NCI-H2029 treated with DMSO at 0.1 percent for 48 hours (cell line): ENCODE measurements around the gene CPT1A.

Experiments
- DNase-seq: peaks from one replicate; lab custom pipeline; 2025; lab: John Stamatoyannopoulos, UW

Gene CPT1A

DNA sequence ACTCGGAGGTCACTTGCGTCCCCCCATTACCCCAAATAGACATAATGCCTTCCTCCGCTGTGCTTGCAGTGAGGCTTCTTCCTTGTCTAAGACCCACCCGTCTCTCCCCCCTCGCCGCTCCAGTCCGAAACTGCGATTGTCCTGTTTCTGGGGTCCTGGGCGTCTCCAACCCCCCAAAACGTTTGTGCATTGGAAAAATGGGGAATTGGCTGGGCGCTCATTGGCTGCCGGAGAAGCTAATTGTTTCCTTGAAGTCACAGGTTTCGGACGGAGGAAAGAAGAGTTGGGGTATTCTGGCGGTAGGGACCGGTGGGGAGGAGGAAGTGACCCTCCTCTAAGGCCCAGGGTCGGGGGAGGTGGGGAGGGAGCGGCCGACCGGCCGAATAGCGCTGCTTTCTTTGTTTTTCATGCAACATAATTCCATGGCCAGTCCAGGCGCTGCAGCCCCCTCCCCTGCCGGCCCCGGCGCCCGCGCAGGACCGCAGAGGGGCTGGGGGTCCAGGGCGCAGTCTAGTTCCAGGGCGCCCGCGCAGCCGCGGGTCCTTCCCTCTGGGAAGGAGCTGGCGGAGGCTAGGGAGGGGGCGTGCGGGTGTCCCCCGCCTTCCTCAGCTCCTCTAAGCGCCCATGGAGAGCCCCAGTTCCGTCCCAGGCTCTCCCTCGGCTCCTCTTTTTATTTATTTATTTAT lies 12.7 kb upstream of the CPT1A start:
- DNase-seq, result no peak

DNA sequence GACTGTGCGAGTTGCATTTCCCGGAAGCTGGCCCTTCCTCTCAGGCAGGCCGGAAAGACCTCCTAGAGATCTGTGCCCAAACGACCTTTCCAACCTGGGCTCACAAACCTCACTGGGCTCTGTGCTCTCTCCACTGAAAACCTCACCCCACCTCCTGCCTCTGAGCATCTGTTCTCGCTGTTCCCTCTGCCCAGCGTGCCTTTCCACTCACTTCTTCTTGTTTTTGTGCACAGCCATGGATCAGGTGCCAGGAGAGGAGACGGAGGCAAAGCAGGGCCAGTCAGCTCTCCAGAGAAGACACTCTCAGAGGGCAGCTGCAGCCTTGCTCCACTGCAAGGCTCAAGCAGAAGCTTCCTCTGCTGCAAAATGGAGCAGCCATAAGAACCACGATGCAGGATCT lies 10.9 kb upstream of the CPT1A start:
- no peak for DNase-seq

DNA sequence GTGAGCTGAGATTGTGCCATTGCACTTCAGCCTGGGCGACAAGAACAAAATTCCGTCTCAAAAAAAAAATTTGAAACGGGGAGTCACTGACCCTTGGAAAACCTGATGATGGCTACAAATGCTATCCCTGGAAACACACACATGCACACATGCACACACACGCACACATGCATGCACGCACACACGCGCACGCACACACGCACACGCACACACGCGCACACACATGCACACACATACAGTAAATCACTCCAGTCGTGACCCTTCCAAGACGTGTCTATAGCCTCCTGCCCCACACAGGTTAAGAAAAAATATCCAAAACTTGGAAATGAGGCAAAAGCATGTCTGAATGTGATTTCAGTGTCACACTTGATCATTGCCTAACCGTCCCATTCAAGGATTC lies 6.7 kb upstream of the CPT1A start:
- no peak for DNase-seq

GRCh38 chr11:68847395-68847794 lies 5.7 kb upstream of the CPT1A start:
- no peak for DNase-seq

DNA sequence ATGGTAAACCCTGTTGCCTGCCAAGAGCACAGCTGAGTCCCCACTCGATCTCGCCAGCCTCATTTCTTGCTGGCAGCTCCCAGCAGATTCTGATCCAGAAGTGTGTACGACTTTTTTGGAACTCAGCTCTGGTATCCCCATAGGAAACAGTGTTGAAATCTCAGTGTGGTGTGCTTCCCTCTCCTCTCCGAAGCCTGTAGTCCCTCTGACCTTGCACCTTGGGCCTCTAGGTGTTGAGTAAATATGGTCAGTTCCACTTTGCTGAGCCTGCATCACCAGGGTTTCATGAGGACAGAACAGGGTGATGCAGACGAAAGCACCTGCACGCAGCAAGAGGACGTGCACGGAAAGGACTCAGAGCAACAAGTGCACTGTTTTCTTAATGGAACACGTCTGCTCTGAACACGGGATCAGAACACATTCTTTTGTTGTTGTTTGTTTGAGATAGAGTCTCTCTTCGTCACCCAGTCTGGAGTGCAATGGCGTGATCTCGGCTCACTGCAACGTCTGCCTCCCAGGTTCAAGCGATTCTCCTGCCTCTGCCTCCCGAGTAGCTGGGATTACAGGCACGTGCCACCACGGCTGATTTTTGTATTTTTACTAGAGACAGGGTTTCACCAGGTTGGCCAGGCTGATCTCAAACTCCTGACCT lies 3.8 kb upstream of the CPT1A start:
- DNase-seq, result no peak

- no peak for DNase-seq
Measured at GRCh38 chr11:68844801-68845200, 3.1 kb upstream of the CPT1A start.

DNA sequence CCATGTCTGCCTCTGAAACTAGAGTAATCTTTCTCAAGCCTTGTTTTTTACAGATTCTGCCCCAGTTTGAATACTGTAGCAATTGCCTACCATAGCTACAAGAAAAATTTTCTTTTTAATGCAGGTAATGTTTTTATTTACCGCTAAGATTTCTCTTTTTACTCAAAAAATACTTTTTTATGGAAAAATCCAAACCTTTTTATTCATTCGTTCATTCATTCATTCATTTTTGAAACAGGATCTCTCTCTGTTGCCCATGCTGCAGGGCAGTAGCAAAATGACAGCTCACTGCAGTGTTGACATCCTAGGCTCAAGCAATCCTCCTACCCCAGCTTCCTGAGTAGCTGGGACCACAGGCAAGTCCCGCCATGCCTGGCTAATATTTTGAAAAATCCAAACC lies 2.7 kb upstream of the CPT1A start:
- DNase-seq, result no peak

DNA sequence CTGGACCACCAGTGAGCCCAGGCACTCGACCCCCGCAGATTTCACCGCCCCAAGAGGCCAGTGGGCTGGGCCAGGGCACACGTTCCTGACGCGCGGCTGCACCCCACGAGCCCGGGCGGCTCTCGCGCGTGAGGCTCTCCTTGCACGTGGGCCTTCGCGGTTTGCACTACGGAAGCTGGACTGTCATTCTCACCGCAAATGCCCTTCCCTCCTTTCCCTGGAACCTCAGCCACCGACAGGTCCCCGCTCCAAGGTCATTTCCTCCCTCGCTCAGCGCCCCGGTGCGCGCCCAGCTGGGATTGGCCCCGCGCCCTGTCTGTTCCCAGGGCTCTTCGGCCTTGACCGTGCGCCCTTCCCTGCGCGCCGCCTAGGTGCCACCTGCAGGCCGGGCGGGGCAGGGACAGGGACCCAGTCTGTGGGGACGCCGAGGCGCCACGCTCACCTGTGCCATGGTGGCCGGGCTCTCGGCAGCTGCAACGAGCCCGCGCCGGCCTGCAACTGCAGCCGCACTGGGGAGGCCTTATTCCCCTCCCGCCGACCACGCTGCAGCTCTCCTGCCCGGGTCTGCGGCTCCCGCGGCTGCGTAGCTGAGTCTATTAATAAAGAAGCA lies 2.1 kb upstream of the CPT1A start:
- DNase-seq, result peak; percentile 82

- DNase-seq, result peak; percentile 60
Measured at GRCh38 chr11:68843052-68843561, 1.4 kb upstream of the CPT1A start.

DNA sequence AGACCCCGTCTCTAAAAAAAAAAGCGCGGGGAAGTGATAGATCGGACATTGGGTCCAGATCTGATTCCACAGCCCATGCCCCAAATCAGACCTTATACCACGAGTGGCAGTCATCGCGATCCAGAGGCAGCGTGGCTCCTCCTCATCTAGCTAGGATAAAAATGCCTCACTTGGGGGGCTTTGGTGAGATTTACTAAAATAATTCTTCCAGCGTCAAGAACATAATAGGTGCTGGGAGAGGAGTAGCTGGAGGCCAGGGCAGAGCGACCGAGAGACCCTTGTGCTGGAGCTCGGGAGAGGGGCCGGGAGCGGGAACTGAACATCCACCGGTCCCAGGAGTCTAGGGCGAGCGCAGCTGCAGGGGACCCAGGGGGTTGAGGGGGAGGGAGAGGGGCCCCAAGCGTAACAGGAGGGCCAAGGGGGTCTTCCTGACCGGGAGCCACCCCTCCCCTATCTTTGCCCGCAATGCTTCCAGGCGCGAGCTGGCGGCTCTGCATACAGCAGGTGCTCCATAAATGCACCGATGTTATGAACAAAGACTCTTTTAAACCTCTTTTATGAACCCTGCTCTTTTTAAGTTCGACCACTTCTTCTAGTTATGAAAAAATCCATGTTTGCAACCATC lies 823 bp upstream of the CPT1A start:
- DNase-seq, result no peak

DNA sequence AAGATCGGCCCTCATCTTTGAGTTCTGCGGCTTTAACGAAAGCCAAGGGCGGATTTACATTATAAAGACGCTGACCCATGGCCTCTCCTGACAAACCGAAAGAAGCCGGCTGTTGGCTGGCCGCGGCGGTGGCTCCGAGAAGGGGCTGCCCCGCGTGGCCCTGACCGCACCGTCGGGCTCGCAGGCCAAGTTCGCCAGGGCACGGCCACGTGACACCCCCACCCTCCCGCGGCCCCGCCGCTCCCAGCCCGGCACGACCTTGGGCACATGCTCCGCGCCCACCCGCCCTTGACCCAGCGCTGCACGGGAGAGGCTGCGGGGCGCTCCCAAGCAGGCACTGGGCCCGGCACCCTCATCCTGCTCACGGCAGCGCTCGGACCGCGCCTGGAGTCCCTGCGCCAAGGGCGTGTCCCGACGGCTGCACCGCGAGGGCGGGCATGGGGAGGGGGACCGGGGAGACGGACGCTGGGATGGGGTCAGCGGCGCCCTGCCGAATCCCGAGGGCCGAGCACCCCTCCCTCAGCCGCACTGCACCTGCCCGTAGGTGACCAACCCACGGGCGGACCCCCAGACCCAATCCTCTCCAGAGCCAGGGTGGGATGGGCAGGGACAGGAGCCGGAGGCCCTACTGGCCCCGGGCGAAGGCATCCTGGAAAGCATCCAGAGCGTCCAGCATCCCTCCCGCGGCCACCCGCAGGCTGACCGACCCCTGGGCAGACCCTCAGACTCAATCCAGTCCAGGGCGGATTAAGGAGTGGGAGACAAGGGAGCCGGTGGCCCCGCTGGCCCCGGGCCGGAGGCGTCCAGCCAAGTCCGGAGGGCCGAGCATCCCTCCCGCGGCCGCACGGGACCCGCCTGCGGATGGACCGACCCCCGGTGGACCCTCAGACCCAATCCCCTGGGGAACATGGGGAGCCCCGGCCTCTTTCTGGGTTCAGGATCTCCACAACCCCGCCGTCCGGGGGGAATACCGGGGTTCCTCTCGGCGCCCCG lies 759 bp downstream of the CPT1A start:
- no peak for DNase-seq

DNA sequence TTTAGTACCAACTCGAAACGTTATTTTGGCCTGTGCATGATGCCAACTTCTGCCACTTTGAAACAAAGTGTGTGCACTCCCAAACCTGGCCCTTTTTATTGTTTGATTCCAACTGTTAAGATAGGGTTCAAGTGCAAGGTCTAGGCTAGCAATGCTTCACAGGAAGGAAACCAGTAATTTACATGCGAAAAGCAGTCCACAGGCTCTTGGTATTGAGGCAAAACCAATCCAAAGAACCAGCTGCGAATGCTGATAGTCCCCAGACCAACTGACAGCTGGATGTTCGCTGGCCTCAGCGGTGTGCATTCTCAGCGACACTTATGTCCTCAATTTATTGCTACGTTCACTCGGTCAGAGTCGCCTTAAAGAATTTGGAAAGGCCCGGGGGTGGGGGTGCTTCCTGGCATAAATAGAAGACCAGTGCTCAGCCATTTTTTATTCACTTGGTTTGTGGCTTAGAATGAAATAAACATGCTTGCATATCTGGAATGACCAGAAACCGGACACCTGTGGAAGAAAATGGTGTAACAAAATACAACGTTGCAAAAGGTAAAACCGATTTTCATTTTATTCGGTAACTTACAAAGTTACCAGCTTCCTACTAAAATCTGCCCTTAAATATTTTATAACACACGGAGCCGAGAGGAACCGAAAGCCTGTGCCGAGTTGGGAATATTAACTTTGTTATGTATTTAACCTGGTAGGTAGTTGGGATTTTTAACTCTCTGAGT lies 1.6 kb downstream of the CPT1A start:
- DNase-seq, result peak; percentile 38

GRCh38 chr11:68839054-68839865 lies 2.5 kb downstream of the CPT1A start:
- DNase-seq, result peak; percentile 88

DNA sequence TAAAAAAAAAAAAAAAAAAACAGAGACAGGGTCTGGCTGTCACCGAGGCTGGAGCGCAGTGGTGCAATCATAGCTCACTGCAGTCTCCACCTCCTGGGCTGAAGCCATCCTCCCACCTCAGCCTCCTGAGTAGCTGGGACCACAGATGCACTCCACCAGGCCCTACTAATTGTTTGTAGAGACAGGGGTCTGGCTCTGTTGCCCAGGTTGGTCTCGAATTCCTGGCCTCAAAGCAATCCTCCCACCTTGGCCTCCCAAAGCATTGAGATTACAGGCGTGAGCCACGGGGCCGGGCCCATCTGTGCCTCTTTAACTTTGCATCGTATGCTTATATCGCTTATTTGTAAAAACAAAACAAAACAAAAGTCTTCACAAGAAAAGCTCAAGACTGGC lies 3.1 kb downstream of the CPT1A start:
- DNase-seq, result no peak

DNA sequence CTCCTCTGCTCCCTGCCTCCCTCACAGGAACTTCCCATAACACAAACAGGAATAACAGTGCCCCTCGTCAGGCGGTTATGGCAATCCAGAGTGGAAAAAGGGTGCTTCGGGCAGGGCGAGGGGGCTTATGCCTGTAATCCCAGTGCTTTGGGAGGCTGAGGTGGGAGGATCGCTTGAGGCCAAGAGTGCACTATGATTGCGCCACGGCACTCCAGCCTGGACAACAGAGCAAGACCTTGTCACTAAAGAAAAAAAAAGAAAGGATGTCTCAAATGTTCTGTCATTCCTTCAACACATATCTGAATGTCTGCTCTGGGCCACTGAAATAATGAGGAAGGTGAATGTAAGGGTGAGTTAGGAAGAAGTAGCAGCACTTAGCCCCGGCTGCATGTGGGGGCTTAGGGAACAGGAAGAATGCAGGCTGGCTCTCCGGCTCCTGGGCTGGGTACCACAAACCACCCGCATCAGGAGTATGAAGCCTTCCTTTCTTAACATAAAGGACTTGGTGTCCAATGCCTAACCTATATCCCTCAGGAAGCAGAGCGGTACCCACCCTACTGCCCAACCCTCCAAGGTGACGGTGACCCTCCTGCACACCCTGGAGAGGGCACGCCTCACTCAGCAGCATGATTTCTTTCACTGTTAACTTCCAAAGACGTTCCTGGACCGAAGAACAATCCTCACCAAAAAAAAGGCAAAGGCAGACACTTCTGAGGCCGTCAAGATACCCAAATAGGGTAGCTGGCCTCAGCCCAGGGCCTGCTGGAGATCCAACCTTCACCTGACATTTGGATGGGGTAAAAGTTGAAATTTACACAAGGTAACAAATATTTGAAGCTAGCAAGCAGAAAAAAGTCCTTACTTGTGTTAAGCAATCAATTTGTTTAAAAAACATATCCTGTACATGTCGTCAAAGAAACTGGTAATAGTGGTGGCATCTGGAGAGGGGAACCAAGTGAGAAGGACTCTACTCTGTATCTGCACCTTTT lies 3.8 kb downstream of the CPT1A start:
- no peak for DNase-seq

- no peak for DNase-seq
Measured at GRCh38 chr11:68835749-68836148, 6.0 kb downstream of the CPT1A start.

- no peak for DNase-seq
Measured at GRCh38 chr11:68835328-68835727, 6.4 kb downstream of the CPT1A start.

DNA sequence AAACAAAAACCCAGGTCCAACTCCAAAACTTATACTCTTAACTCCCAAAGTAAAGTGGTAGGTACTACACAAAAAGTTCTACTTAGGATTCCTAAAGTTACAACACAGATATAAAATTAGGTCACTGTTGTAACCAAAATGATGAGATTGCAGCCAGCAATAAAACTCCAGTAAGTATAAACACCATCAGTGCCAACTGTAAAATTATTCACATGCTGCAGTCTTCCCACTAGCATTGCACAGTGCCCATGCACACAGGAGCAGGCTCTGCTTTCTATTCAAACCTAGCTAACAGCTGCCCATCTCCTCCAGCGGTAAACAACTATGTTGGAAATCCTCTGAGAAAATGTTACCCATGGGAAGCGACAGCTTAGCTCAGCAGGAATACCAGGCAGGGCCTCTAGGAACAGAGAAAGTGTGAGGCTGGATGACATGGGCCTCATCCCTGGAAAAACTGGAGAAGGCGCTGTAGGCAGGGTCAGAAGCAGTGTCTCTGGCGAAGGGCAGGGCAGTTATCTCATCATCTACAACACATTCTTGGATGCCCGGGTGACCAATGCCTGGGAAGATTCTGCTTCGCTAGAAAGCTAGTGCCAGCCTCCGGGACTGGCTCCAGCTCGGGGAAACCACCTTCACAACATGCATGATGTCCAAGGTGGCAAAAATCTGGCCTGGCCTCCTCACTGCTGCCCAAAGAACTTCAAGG lies 9.1 kb downstream of the CPT1A start:
- DNase-seq, result no peak
